HepG2 (cell line): ENCODE measurements around the gene MATR3. TPM values are rescaled to one million over a fixed set of nuclear protein-coding genes. Genes with fewer than 3 reads are reported as not detected.
A peak's percentile ranks its signal among the peaks of the same experiment; 100 is the strongest.

Experiments used
- ATAC-seq: fragments of 200-7000 bp; cut with Tn5 transposase; 3 replicates; pipeline ENCODE4 v1.9.1; 2020; ENCODE audit warnings: mild to moderate bottlenecking, moderate library complexity
- BruUV-seq: library from RNA; stranded (reverse); fragments of 400-500 nt; replicated peaks from 2 replicates; lab custom pipeline; 2021; lab: Mats Ljungman, UMichigan
- CTCF ChIA-PET: fragments of 300-600 bp; formaldehyde crosslinking; extraction: SDS; loops from one replicate; lab custom pipeline; 2021; ENCODE audit warnings: low total read pairs, inconsistent platforms, low intra/inter-chr PET ratio; lab: Yijun Ruan, JAX
- POLR2A ChIA-PET: fragments of 350-600 bp; sonication (Branson Sonifier 250); formaldehyde crosslinking; loops from one replicate; lab custom pipeline; 2020; ENCODE audit warnings: antibody characterized with exemption, inconsistent platforms; lab: Yijun Ruan, JAX
- DNase-seq: peaks from one replicate; pipeline ENCODE4 v3.0.0-alpha.2; 2015; ENCODE audit warnings: low spot score
- FAIRE-seq: peaks from 3 replicates; lab custom pipeline; 2011; peaks lifted over from hg19 to GRCh38; lab: Jason Lieb, UNC
- H2AFZ ChIP-seq: one replicate; pipeline ENCODE4 v1.6.1; 2011; ENCODE audit warnings: low read length, inconsistent platforms
- H3K27ac ChIP-seq: fragments of 300-600 bp; 3 replicates; pipeline ENCODE4 v1.8.0; 2011; ENCODE audit warnings: mixed run types, mild to moderate bottlenecking, mixed read lengths, low read length, inconsistent platforms; ENCODE audit not compliant: insufficient read depth; ENCODE audit errors: extremely low read length
- H3K27me3 ChIP-seq, 2 experiments: fragments of 200-600 bp in 1 of 2; 2 replicates in 1 of 2; 3 replicates in 1 of 2; pipeline versions ENCODE4 v1.6.0 to v1.8.0; 2011; ENCODE audit warnings: low read length in 2 of 2, mild to moderate bottlenecking in 2 of 2, moderate library complexity in 2 of 2, inconsistent platforms in 1 of 2; ENCODE audit not compliant: insufficient read depth in 2 of 2, control insufficient read depth in 1 of 2
- H3K36me3 ChIP-seq, 2 experiments: fragments of 200-600 bp in 1 of 2; replicated peaks in 1 of 2; 2 replicates in 1 of 2; 3 replicates in 1 of 2; pipeline versions ENCODE4 v1.5.1 to v1.8.0; 2011; ENCODE audit warnings: low read length in 2 of 2, inconsistent platforms in 1 of 2; ENCODE audit not compliant: insufficient read depth in 2 of 2, control insufficient read depth in 1 of 2
- H3K4me1 ChIP-seq: 2 replicates; pipeline ENCODE4 v1.5.1; 2012; ENCODE audit warnings: low read length, inconsistent platforms; ENCODE audit not compliant: insufficient read depth
- H3K4me2 ChIP-seq: 2 replicates; pipeline ENCODE4 v1.6.0; 2011; ENCODE audit warnings: low read depth, low read length, inconsistent platforms
- H3K4me3 ChIP-seq, 3 experiments: fragments of 200-600 bp in 1 of 3; sonication (generic), shearing (Covaris generic) in 1 of 3; replicated peaks in 1 of 3; 2 replicates each; pipeline ENCODE4 v1.5.1; 2011 to 2016; ENCODE audit warnings: low read length in 3 of 3, inconsistent platforms in 2 of 3, low read depth in 2 of 3, mild to moderate bottlenecking in 2 of 3, control low read depth in 1 of 3, mixed read lengths in 1 of 3; ENCODE audit not compliant: insufficient read depth in 1 of 3
- H3K79me2 ChIP-seq: one replicate; pipeline ENCODE4 v1.6.1; 2011; ENCODE audit warnings: low read length, inconsistent platforms; ENCODE audit not compliant: insufficient read depth
- H3K9ac ChIP-seq: 2 replicates; pipeline ENCODE4 v1.6.0; 2011; ENCODE audit warnings: mild to moderate bottlenecking, low read depth, low read length, inconsistent platforms; ENCODE audit not compliant: insufficient read depth
- H3K9me3 ChIP-seq: 2 replicates; pipeline ENCODE4 v1.5.1; 2012; ENCODE audit warnings: mild to moderate bottlenecking, low read length
- H4K20me1 ChIP-seq: 2 replicates; pipeline ENCODE4 v1.6.0; 2011; ENCODE audit warnings: inconsistent platforms, mild to moderate bottlenecking, low read length, moderate library complexity; ENCODE audit not compliant: insufficient read depth
- CENPBD1 ChIP-seq: sonication (generic); formaldehyde crosslinking; IDR thresholded peaks from 2 replicates; pipeline ENCODE4 v1.8.0; 2022; ENCODE audit warnings: missing genetic modification reagents, low read depth, mild to moderate bottlenecking, borderline replicate concordance
- ESRRA ChIP-seq: sonication (generic); formaldehyde crosslinking; IDR thresholded peaks from 2 replicates; pipeline ENCODE4 v1.5.1; 2020; ENCODE audit warnings: mild to moderate bottlenecking, low read depth, missing genetic modification reagents
- HNF1A ChIP-seq, 2 experiments: sonication (generic) in 1 of 2; formaldehyde crosslinking in 1 of 2; IDR thresholded peaks; 2 replicates each; pipeline versions ENCODE4 v1.4.0 to v1.6.1; 2016 to 2020; ENCODE audit warnings: borderline replicate concordance in 1 of 2, low read depth in 1 of 2, mild to moderate bottlenecking in 1 of 2, missing genetic modification reagents in 1 of 2
- HNRNPL ChIP-seq: fragments of 200-400 bp; formaldehyde crosslinking; IDR thresholded peaks from 2 replicates; pipeline ENCODE4 v1.6.1; 2017; ENCODE audit warnings: mild to moderate bottlenecking, low read depth, low read length
- NFKB2 ChIP-seq: sonication (generic); formaldehyde crosslinking; IDR thresholded peaks from 2 replicates; pipeline ENCODE4 v1.4.0; 2020; ENCODE audit warnings: missing genetic modification reagents, borderline replicate concordance
- TOPORS ChIP-seq: sonication (generic); formaldehyde crosslinking; IDR thresholded peaks from 2 replicates; pipeline ENCODE4 v1.8.0; 2023; ENCODE audit warnings: mild to moderate bottlenecking, missing genetic modification reagents
- ZNF350 ChIP-seq: sonication (generic); formaldehyde crosslinking; IDR thresholded peaks from 2 replicates; pipeline ENCODE4 v1.4.0; 2020; ENCODE audit warnings: mild to moderate bottlenecking, low read depth, missing genetic modification reagents, borderline replicate concordance
- ZNF605 ChIP-seq: sonication (generic); formaldehyde crosslinking; IDR thresholded peaks from 2 replicates; pipeline ENCODE4 v1.8.0; 2022; ENCODE audit warnings: mild to moderate bottlenecking, missing genetic modification reagents
- ZNF619 ChIP-seq: sonication (generic); formaldehyde crosslinking; IDR thresholded peaks from 2 replicates; pipeline ENCODE4 v1.4.0; 2020; ENCODE audit warnings: mild to moderate bottlenecking, missing genetic modification reagents
- ZNF737 ChIP-seq: sonication (generic); formaldehyde crosslinking; IDR thresholded peaks from 2 replicates; pipeline ENCODE4 v1.5.0; 2020; ENCODE audit warnings: missing genetic modification reagents, mild to moderate bottlenecking, borderline replicate concordance
- WGBS: methylation state at CpG from one replicate; pipeline ENCODE4 v1.1.6; 2017; ENCODE audit warnings: low lambda C conversion rate; 5-methylcytosine and 5-hydroxymethylcytosine counted together
- in situ Hi-C: cut with HindIII; loops from 2 replicates; pipeline ENCODE4 v1.10.0; 2017; ENCODE audit warnings: low pct_unique_long_range_greater_than_20kb; ENCODE audit not compliant: extremely low pct_ligation_motif_present
- intact Hi-C: fragments of 100-400 bp; cut with micrococcal nuclease; formaldehyde crosslinking; loops from one replicate; pipeline ENCODE4 v1.10.0; 2022; ENCODE audit not compliant: unreplicated experiment
- polyA plus RNA-seq, 8 experiments: library from polyadenylated mRNA; depleted of rRNA in 3 of 8; stranded (reverse) in 7 of 8; unstranded in 1 of 8; fragments of >200 nt; fragmentation: Illumina TruSeq in 4 of 8; extraction: Trizol in 4 of 8; gene quantifications; 2 replicates each; pipeline versions ENCODE4 v1.2.1 to v1.2.3, GENCODE V29; 2011 to 2016; ENCODE audit warnings: low read depth in 4 of 8, missing spikeins in 1 of 8, mixed read lengths in 1 of 8; ENCODE audit not compliant: insufficient read depth in 1 of 8
- total RNA-seq, 5 experiments: library from RNA; depleted of rRNA; stranded (reverse); fragments of >200 nt; fragmentation: Illumina TruSeq; extraction: Trizol; gene quantifications; 2 replicates each; pipeline ENCODE4 v1.2.3, GENCODE V29; 2016; ENCODE audit warnings: low read depth in 1 of 5
- TF ChIP-seq, protein P1 (sequence below): sonication (generic); formaldehyde crosslinking; IDR thresholded peaks from 2 replicates; pipeline ENCODE4 v1.4.0; 2020; ENCODE audit warnings: mild to moderate bottlenecking, low read depth, missing genetic modification reagents

MATR3 gene
- total and polyA plus RNA-seq, 2 of the 13 experiments (the other 11 are each of a cell fraction or from before 2014, with no cell fraction given), result 94.2 to 341 TPM

DNA sequence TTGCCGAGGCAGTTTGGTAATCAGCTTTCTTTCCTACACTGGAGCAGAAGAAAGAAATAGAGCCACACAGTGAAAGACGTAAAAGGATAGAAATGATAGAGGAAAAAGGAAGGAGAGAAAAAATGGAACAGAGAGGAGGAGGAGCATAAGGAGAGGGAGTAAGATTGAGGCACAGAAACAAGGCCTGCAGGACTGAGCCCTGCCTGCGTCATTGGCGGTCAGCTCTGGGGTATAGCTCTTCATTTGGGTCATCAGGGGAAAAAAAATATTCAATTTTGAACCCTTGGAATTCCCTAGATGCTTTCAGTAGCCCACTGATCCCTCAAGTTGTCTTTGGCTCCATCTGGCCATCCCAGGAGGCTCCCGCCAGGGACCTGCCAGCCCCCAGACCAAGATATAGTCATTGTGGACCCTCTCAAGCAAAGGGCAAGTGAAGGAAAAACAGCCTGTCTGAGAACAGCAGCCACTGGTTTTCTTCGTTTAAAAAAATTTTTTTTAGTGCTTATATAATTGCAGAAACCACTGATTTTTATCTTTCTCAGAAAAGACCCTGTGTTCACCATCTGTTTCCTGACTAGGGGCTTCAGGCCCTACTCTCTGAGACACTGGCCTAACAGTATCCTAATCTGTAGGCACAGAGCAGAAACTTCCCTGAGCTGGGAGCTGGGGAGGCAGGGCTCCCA lies 31.3 kb upstream of the MATR3 start:
- ChIA-PET CTCF (interaction anchor here (1.7 kb wide), 1 partner anchor 620 kb away, joined by 12 read pairs; no protein-coding TSS in a partner anchor), POLR2A (interaction anchor here (1.0 to 1.1 kb wide), 2 partner anchors 64 to 683 kb away, joined by 3 to 5 read pairs; partner anchors contain the start of gene SIL1)
- H2AFZ ChIP-seq, result no peak overlapping the region
- H4K20me1 ChIP-seq, result no peaks in the 10 kb centered on the region
- H3K79me2 ChIP-seq, result no peaks in the 10 kb centered on the region
- intact Hi-C loops, result loop anchor here (1.0 to 10.0 kb wide), 2 partner anchors 117 to 621 kb away; no protein-coding TSS in a partner anchor
- peak overlapping the region; percentile 19 for H3K4me2 ChIP-seq
- FAIRE-seq, result no peak
- no peaks in the 10 kb centered on the region for H3K36me3 ChIP-seq
- peaks cover 21% of the 10 kb centered on the region for H3K4me1 ChIP-seq
- no peak overlapping the region for H3K27ac ChIP-seq
- H3K27me3 ChIP-seq, result no peaks in the 10 kb centered on the region
- in situ Hi-C loops, result loop anchor here (10.0 to 25.0 kb wide), 3 partner anchors 300 to 617 kb away; no protein-coding TSS in a partner anchor
- peak; percentile 14; the same call in 1 of the 3 replicates for ATAC-seq
- 41% methylated on average over 6 of the region's 6 CpGs for WGBS
- no peak overlapping the region for H3K9ac ChIP-seq
- no peak overlapping the region for H3K4me3 ChIP-seq
- TF ChIP-seq CENPBD1 (CRISPR knock-in tag) (no peak), NFKB2 (CRISPR knock-in tag) (no peak), HNF1A (IDR thresholded peaks at IDR 0.05; ENCODE audit: low read depth) (no peak), HNF1A (CRISPR knock-in tag; IDR thresholded peaks at IDR 0.05; ENCODE audit: borderline replicate concordance) (0 out of 2 replicates have a peak, but pooled peaks have one; percentile 24), HNRNPL (no peak), TOPORS (CRISPR knock-in tag) (no peak), ZNF350 (0 out of 2 replicates have a peak, but pooled peaks have one; percentile 9), ESRRA (CRISPR knock-in tag) (no peak), ZNF619 (CRISPR knock-in tag) (0 out of 2 replicates have a peak, but pooled peaks have one; percentile 42), ZNF605 (CRISPR knock-in tag) (peak; percentile 53; the same call in 1 of the 2 replicates), ZNF737 (no peak)
- TF ChIP-seq, protein P1, sequence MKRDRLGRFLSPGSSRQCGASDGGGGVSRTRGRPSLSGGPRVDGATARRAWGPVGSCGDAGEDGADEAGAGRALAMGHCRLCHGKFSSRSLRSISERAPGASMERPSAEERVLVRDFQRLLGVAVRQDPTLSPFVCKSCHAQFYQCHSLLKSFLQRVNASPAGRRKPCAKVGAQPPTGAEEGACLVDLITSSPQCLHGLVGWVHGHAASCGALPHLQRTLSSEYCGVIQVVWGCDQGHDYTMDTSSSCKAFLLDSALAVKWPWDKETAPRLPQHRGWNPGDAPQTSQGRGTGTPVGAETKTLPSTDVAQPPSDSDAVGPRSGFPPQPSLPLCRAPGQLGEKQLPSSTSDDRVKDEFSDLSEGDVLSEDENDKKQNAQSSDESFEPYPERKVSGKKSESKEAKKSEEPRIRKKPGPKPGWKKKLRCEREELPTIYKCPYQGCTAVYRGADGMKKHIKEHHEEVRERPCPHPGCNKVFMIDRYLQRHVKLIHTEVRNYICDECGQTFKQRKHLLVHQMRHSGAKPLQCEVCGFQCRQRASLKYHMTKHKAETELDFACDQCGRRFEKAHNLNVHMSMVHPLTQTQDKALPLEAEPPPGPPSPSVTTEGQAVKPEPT (CRISPR knock-in tag), result no peak
- TF ChIP-seq, all 625 proteins: peak for 4
- no peak for DNase-seq
- no TSS peak for BruUV-seq
- H3K9me3 ChIP-seq, result no peaks in the 10 kb centered on the region
